Skeletal muscle tissue (tissue), 4 donors: Measurements from ENCODE around the gene CLASP1. TPM values are rescaled to one million over a fixed set of nuclear protein-coding genes. Genes with fewer than 3 reads are reported as not detected.

Experiments used
- H3K27ac ChIP-seq: one replicate; pipeline ENCODE4 v1.7.0; 2013; ENCODE audit warnings: mild to moderate bottlenecking, low read depth, low read length, inconsistent platforms
- H3K27me3 ChIP-seq, 3 donors: one replicate each; pipeline ENCODE4 v1.7.0; 2013; ENCODE audit warnings: low read length in 3 of 3; ENCODE audit not compliant: control insufficient read depth in 3 of 3, insufficient read depth in 3 of 3
- H3K36me3 ChIP-seq, 3 donors: one replicate each; pipeline ENCODE4 v1.7.0; 2013; ENCODE audit warnings: low read length in 3 of 3; ENCODE audit not compliant: control insufficient read depth in 3 of 3, insufficient read depth in 3 of 3
- H3K4me1 ChIP-seq, 3 donors: one replicate each; pipeline ENCODE4 v1.7.0; 2013; ENCODE audit warnings: low read length in 3 of 3, mild to moderate bottlenecking in 3 of 3; ENCODE audit not compliant: control insufficient read depth in 3 of 3, insufficient read depth in 3 of 3
- H3K4me3 ChIP-seq, 3 donors: one replicate each; pipeline ENCODE4 v1.7.0; 2013; ENCODE audit warnings: low read length in 3 of 3
- H3K9ac ChIP-seq, 3 donors: one replicate each; pipeline ENCODE4 v1.7.0; 2013; ENCODE audit warnings: low read length in 3 of 3, mild to moderate bottlenecking in 3 of 3, moderate library complexity in 2 of 3, low read depth in 1 of 3
- H3K9me3 ChIP-seq, 3 donors: one replicate each; pipeline ENCODE4 v1.7.0; 2013; ENCODE audit warnings: low read length in 3 of 3; ENCODE audit not compliant: control insufficient read depth in 3 of 3
- total RNA-seq: library from RNA; depleted of rRNA; stranded (reverse); fragments of >200 nt; gene quantifications from one replicate; pipeline ENCODE4 v1.2.3, GENCODE V29; 2014
- donor health status: Osteomylitis.

The CLASP1 gene
- total RNA-seq, 1 donor from 2014 or later, result 74.1 TPM

DNA sequence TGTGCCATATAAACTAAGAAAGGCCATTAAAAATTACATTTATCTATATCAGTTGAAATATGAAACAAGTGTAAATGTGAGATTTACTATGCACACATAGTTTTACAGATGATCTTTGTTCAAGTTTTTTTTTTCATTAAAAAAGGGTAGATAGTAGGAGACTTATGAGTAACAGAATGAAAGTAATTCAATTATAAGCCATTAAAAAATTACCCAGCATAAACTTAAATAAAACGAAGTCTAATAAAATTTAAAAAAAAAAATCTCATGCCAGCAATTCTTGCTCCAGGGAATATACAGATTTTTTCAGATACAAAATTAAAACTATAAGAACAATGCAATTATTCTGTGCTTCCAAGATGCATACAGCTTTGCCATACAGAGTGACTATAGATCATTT, 236.9 kb downstream of the CLASP1 start:
- H3K9ac ChIP-seq, result no peak overlapping the region
- no peaks in the 10 kb centered on the region for H3K4me1 ChIP-seq
- H3K36me3 ChIP-seq, result peaks cover 12 to 39% (median 30%) of the 10 kb centered on the region in 3 donors
- H3K9me3 ChIP-seq, result no peaks in the 10 kb centered on the region
- no peaks in the 10 kb centered on the region for H3K27me3 ChIP-seq
- H3K27ac ChIP-seq, result no peak overlapping the region
- H3K4me3 ChIP-seq, result no peak overlapping the region

DNA sequence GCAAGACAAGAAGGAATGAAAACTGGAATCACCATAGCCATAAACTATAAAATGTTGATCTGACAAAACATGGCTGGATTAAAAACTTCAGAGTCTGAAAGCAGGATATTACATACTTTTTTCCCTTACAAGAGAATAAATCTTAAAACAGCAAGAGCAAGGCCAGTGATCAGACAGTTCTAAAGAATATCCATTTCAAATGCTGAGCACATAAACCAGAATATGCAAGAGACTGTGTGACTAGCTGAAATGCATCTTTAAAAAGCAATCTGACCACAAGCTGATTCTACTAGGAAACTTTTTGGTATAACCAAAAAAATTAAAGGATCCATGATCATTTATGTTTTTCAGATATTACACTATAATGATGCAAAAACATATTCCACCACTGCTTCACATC, 239.3 kb downstream of the CLASP1 start:
- no peaks in the 10 kb centered on the region for H3K4me1 ChIP-seq
- no peaks in the 10 kb centered on the region for H3K27me3 ChIP-seq

DNA sequence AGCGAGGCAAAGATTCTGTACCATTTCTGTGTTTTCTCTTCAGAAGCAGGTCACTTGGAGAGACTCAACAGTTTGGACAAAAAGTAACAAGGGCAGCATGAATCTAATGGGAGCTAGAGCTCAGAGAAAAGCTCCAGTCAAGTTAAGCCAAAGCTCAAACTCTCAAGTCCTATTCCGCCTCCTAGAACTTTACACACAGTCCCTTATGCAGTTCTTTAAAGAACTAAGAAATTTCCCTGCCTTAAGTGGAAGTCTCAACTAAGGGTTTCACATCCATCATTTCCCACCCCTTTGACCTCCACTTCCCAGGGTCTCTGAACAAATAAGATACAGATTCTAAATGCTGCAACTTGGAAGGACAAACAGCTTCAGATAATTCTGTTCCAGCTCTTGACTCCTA, 239.9 kb downstream of the CLASP1 start:
- Histone ChIP-seq H3K27me3 (no peaks in the 10 kb centered on the region), H3K4me3 (no peak overlapping the region), H3K36me3 (peaks cover 21 to 52% (median 43%) of the 10 kb centered on the region in 3 donors), H3K9me3 (no peaks in the 10 kb centered on the region), H3K4me1 (no peaks in the 10 kb centered on the region), H3K27ac (no peak overlapping the region), H3K9ac (no peak overlapping the region)

More for the DNA sequence above, 239.3 kb downstream of the CLASP1 start:
- no peak overlapping the region for H3K4me3 ChIP-seq
- no peaks in the 10 kb centered on the region for H3K9me3 ChIP-seq
- peaks cover 22 to 51% (median 43%) of the 10 kb centered on the region in 3 donors for H3K36me3 ChIP-seq
- H3K9ac ChIP-seq, result no peak overlapping the region
- no peak overlapping the region for H3K27ac ChIP-seq

- no peaks in the 10 kb centered on the region for H3K9me3 ChIP-seq
- H3K4me1 ChIP-seq, result no peaks in the 10 kb centered on the region
- H3K9ac ChIP-seq, result no peak overlapping the region
- no peak overlapping the region for H3K27ac ChIP-seq
- H3K4me3 ChIP-seq, result no peak overlapping the region
- H3K36me3 ChIP-seq, result peaks cover 21 to 53% (median 45%) of the 10 kb centered on the region in 3 donors
- no peaks in the 10 kb centered on the region for H3K27me3 ChIP-seq
Observed at GRCh38 chr2:121408641-121409040, 240.6 kb downstream of the CLASP1 start.

DNA sequence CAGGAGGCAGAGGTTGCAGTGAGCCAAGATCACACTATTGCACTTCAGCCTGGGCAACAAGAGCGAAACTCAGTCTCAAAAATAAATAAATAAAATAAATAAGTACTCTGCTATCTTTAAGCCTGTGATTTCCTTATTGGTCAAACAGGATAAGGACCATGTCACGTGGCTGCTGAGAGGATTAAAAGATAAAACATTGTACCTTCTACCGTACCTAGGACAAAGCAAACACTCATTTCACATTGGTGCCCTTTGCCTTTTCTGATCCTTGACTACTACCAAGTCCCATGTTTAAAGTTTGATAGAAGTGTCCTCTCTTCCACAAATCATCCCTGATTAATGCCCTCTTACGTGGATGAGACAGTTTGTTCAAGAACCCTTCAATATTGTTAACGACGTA, 244.0 kb downstream of the CLASP1 start:
- peaks cover 28 to 74% (median 53%) of the 10 kb centered on the region in 3 donors for H3K36me3 ChIP-seq
- H3K4me1 ChIP-seq, result no peaks in the 10 kb centered on the region
- H3K4me3 ChIP-seq, result no peak overlapping the region
- no peaks in the 10 kb centered on the region for H3K9me3 ChIP-seq
- no peak overlapping the region for H3K27ac ChIP-seq
- no peaks in the 10 kb centered on the region for H3K27me3 ChIP-seq
- H3K9ac ChIP-seq, result no peak overlapping the region

DNA sequence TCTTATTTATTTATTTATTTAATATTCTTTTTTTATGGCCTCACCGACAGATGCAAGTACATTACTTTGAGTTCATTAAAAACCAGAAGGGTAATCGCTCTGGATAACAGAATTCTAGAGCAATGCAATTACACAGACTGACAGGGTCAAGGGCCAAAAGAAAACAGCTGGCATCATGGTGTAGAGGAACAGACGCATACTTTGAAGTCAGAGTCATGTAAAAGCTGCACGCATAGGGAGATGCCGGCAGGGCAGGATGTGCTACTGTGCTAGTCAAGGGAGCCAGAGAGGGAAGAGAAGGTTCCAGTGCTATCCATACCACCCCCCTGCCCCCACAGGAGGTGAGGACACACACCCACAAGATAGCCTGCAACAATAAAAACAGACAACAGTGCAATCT, 249.1 kb downstream of the CLASP1 start:
- H3K9ac ChIP-seq, result no peak overlapping the region
- no peaks in the 10 kb centered on the region for H3K9me3 ChIP-seq
- H3K27me3 ChIP-seq, result no peaks in the 10 kb centered on the region
- peaks cover 20 to 68% (median 47%) of the 10 kb centered on the region in 3 donors for H3K36me3 ChIP-seq
- H3K4me3 ChIP-seq, result no peak overlapping the region
- H3K4me1 ChIP-seq, result no peaks in the 10 kb centered on the region
- no peak overlapping the region for H3K27ac ChIP-seq

DNA sequence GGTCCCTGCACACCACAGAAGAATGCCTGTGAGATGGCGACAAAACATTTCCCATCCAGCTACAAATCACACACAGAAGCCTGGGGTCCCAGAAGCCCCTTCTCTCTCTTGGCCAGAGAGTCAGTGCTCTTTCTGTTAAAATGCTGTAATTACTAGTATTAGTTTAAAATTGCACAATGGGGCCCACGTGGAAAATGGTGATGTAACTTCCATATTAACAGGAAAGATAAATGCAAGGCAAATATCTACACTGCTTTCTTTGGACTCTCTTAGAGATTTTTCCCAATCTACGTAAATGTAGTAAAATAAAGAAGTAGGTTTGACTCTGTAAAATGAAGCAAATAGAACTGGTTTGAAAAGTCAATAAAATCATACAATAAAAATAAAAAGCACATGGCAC, 250.4 kb downstream of the CLASP1 start:
- Histone ChIP-seq H3K4me1 (no peaks in the 10 kb centered on the region), H3K4me3 (no peak overlapping the region), H3K27ac (no peak overlapping the region), H3K27me3 (no peaks in the 10 kb centered on the region), H3K36me3 (peaks cover 20 to 66% (median 46%) of the 10 kb centered on the region in 3 donors), H3K9ac (peak overlapping the region in 1 of 3 donors; percentile 3), H3K9me3 (no peaks in the 10 kb centered on the region)

DNA sequence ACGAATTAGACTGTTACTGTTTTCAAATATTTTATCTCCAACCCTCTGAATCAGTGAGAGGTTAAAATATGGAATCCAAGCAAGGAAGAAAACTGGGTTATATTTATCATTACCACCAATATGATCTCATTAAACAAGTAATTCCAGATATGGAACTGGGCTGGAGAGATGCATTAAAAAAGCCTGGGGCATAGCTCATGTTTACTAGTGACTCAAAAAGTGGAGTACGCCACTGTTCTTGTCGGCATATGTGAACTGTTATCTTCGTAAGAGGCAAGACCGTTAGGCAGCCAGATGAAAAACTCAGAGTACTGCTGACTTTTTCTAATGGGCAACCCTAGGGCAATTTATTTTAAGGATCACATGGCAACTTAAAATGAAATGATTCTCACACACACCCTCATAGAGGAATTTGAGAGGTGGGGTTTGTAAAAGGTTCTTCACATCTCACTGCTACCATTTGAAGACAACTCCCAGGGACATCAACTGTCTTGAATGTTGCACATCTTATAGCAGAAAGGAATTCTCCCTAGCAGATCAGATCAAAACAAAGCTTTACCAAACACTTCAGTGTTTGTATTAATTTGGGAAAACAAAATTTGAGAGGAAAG, 259.1 kb downstream of the CLASP1 start:
- H3K27ac ChIP-seq, result no peak overlapping the region
- H3K9me3 ChIP-seq, result no peaks in the 10 kb centered on the region
- peaks cover 0 to 5% (median 5%) of the 10 kb centered on the region in 3 donors for H3K4me1 ChIP-seq
- H3K4me3 ChIP-seq, result no peak overlapping the region
- H3K27me3 ChIP-seq, result no peaks in the 10 kb centered on the region
- H3K9ac ChIP-seq, result no peak overlapping the region
- H3K36me3 ChIP-seq, result peaks cover 6 to 39% (median 26%) of the 10 kb centered on the region in 3 donors

DNA sequence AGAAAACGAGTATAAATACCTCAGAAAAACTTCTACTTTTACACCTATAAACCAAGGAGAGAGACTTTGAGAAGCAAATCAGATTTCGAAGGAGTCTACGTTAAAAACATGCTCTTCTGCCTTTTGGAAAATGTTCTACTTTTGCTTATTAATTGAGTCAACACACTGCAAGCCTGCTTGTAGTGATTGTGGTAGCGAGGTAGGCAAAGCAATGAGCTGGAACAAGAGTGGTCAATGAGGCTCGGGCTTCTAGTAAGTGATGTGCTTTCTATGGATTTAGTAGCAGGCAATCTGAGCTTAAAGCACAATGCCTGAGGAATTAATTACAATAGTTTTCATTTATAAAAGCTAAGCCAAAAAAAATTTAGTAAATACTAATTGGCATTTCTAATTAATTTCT, 260.9 kb downstream of the CLASP1 start:
- peaks cover 0 to 5% (median 5%) of the 10 kb centered on the region in 3 donors for H3K4me1 ChIP-seq
- no peak overlapping the region for H3K9ac ChIP-seq
- peaks cover 8 to 42% (median 25%) of the 10 kb centered on the region in 3 donors for H3K36me3 ChIP-seq
- no peaks in the 10 kb centered on the region for H3K27me3 ChIP-seq
- no peak overlapping the region for H3K27ac ChIP-seq
- no peak overlapping the region for H3K4me3 ChIP-seq
- H3K9me3 ChIP-seq, result no peaks in the 10 kb centered on the region

DNA sequence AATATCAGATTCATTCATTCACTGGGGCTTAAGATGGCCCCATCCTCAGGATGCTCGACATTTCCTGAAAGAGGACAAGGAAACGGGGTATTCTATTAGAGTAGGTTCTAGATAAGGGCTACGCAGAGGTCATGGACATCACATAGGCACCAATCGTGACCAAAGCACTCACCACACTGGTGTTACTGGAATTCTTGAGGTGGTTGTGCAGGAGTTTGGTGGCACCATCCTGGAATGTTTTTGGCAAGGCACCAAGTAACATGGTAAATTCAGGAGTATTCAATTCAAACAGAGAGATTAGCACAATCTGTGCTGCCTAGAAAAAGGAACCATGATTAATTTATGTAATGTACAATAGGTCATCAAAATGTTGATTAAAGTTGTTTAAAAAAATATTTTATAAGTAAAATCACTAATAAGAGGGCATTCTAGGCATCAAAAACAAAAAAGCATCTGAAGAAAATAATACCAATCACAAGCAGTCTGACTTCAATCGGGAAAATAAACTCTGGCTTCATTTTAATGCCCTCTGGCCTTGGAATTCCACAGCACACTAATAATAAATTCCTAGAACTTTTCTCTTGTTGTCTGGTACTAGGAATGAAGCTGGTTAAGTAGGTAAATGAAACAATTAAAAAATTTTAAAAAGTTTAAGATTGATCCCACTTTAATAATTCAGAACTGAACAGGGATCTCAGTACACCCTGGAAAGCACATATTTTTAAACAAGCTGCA, 261.5 kb downstream of the CLASP1 start:
- Histone ChIP-seq H3K9ac (no peak overlapping the region), H3K4me3 (no peak overlapping the region), H3K27ac (no peak overlapping the region), H3K36me3 (peaks cover 15 to 48% (median 31%) of the 10 kb centered on the region in 3 donors), H3K9me3 (no peaks in the 10 kb centered on the region), H3K4me1 (peaks cover 0 to 5% (median 5%) of the 10 kb centered on the region in 3 donors), H3K27me3 (no peaks in the 10 kb centered on the region)
